HG02938 (cell line): ENCODE results near the gene FOXA3.

ENCODE experiments used
- ATAC-seq: cut with Tn5 transposase; IDR thresholded peaks from one replicate; pipeline ENCODE4 v1.9.1; 2021; ENCODE audit warnings: mild to moderate bottlenecking, moderate library complexity; ENCODE audit not compliant: unreplicated experiment

The FOXA3 gene

GRCh38 chr19:45917421-45918091, 53.4 kb downstream of the FOXA3 start:
- no peak for ATAC-seq

DNA sequence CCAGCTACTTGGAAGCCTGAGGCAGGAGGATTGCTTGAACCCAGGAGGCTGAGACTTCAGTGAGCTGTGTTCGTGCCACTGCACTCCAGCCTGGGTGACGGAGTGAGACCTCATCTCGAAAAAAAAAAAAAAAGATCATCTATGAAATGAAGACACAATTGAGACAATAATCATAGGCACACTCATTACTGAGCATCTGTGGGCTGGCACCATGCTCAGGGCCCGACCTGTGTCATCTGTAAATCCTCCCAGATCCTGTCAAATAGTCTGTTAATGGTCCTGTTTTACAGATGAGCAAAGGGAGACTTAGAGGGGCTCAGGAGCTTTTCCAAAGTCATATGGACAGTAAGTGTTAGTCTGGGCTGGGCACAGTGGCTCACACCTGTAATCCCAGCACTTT, 54.6 kb downstream of the FOXA3 start:
- no peak for ATAC-seq

GRCh38 chr19:45919678-45920077, 55.6 kb downstream of the FOXA3 start:
- ATAC-seq: no peak

DNA sequence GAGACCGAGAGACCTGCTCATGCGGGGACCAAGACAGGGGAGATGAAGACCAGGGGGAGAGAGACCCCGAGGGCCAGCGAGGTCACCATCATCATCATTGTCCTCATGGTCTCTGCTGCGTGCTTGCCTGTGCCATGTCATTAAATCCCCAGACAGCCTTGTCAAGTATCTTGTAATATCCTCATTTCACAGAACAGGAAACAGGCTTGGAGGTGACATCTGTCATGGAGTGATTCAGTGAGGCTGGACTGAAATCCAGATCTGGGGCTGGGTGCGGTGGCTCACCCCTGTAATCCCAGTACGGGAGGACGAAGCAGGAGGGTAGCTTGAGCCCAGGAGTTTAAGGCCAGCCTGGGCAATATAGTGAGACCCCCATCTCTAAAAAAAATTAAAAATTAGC, 56.3 kb downstream of the FOXA3 start:
- ATAC-seq: no peak

GRCh38 chr19:45922281-45922680, 58.2 kb downstream of the FOXA3 start:
- no peak for ATAC-seq
